ENCODE measurements around the gene TLCD3B. TPM values are rescaled to one million over a fixed set of nuclear protein-coding genes. Genes with fewer than 3 reads are reported as not detected.
A peak's percentile ranks its signal among the peaks of the same experiment; 100 is the strongest.

The TLCD3B gene
- total and polyA plus RNA-seq, 2 of the 4 experiments (the other 2 are of a cell fraction): 0.19 TPM; not detected in 1

- CTCF ChIA-PET: interaction anchor here (0.7 to 1.4 kb wide), 3 partner anchors 9 to 17 kb away, joined by 3 to 6 read pairs (median 4); no protein-coding TSS in a partner anchor
These were observed 1.2 kb upstream of the TLCD3B start for GRCh38 chr16:30032083-30032819.

More at GRCh38 chr16:30032083-30032819, 1.2 kb upstream of the TLCD3B start:
- Histone ChIP-seq H3K27ac (ENCODE audit: insufficient read depth, low read length) (no peak overlapping the region), H4K20me1 (ENCODE audit: insufficient read depth, low read length) (peaks cover 9% of the 10 kb centered on the region; the same call in 1 of the 2 replicates), H3K9me3 (ENCODE audit: control insufficient read depth, insufficient read depth, low read length) (no peaks in the 10 kb centered on the region), H3K4me3 (ENCODE audit: insufficient read depth, low read depth, low read length) (no peak overlapping the region), H2BK20ac (ENCODE audit: low read depth, low read length) (no peak overlapping the region), H2BK15ac (ENCODE audit: low read depth, low read length) (no peak overlapping the region), H2BK5ac (ENCODE audit: low read depth, low read length, poor library complexity, severe bottlenecking) (no peak overlapping the region), H4K91ac (ENCODE audit: insufficient read depth, low read depth, low read length) (no peak overlapping the region), H4K8ac (ENCODE audit: low read depth in 2 of 2, low read length in 2 of 2) (no peak overlapping the region), H3K79me1 (ENCODE audit: low read depth in 1 of 2, low read length in 2 of 2) (no peaks in the 10 kb centered on the region), H3K56ac (ENCODE audit: extremely low read depth, insufficient read depth, low read length) (no peak overlapping the region), H3K23ac (ENCODE audit: low read depth, low read length) (no peak overlapping the region), H3K9ac (ENCODE audit: low read depth, low read length) (no peak overlapping the region), H3K36me3 (ENCODE audit: control insufficient read depth, insufficient read depth, low read length) (no peaks in the 10 kb centered on the region), H3K4me2 (ENCODE audit: low read depth, low read length) (no peak overlapping the region), H3K14ac (replicated peaks; ENCODE audit: low read depth, low read length) (no peak overlapping the region), H2AFZ (replicated peaks; ENCODE audit: low read length, poor library complexity) (no peak overlapping the region), H3K4ac (ENCODE audit: low read depth, low read length) (no peak overlapping the region), H3K18ac (ENCODE audit: low read depth, low read length) (no peak overlapping the region), H4K5ac (ENCODE audit: low read depth, low read length) (no peak overlapping the region), H3K4me1 (ENCODE audit: control insufficient read depth, insufficient read depth, low read length) (no peaks in the 10 kb centered on the region), H3K27me3 (ENCODE audit: control insufficient read depth, insufficient read depth, low read length) (peaks cover 55% of the 10 kb centered on the region), H2AK5ac (ENCODE audit: low read depth, low read length) (no peak overlapping the region), H3K9me1 (ENCODE audit: insufficient read depth, low read length) (no peaks in the 10 kb centered on the region), H2BK120ac (ENCODE audit: low read depth, low read length) (no peak overlapping the region), H2AK9ac (replicated peaks; ENCODE audit: low read depth, low read length, poor library complexity) (no peak overlapping the region)
- dilution Hi-C loops (cut with HindIII; ENCODE audit: low sequenced_read_pairs, unreplicated experiment) (no loop called here), in situ Hi-C loops (cut with MboI; ENCODE audit: low sequenced_read_pairs) (no loop called here), intact Hi-C loops (cut with micrococcal nuclease) (no loop called here)
- TF ChIP-seq SMC3 (IDR thresholded peaks at IDR 0.05; ENCODE audit: low read depth, low read length) (peak; percentile 57), RAD21 (IDR thresholded peaks at IDR 0.05; ENCODE audit: low read length) (peak; percentile 84), FOS (IDR thresholded peaks at IDR 0.05; ENCODE audit: low read depth, low read length) (no peak)
- TF ChIP-seq, protein P1, sequence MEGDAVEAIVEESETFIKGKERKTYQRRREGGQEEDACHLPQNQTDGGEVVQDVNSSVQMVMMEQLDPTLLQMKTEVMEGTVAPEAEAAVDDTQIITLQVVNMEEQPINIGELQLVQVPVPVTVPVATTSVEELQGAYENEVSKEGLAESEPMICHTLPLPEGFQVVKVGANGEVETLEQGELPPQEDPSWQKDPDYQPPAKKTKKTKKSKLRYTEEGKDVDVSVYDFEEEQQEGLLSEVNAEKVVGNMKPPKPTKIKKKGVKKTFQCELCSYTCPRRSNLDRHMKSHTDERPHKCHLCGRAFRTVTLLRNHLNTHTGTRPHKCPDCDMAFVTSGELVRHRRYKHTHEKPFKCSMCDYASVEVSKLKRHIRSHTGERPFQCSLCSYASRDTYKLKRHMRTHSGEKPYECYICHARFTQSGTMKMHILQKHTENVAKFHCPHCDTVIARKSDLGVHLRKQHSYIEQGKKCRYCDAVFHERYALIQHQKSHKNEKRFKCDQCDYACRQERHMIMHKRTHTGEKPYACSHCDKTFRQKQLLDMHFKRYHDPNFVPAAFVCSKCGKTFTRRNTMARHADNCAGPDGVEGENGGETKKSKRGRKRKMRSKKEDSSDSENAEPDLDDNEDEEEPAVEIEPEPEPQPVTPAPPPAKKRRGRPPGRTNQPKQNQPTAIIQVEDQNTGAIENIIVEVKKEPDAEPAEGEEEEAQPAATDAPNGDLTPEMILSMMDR (conservative IDR thresholded peaks at IDR 0.05; ENCODE audit: low read depth, low read length): peak; percentile 78
- peak; percentile 67 for DNase-seq
- peak; percentile 76 for ATAC-seq (ENCODE audit: low read depth)
- no TSS peak for BruUV-seq (replicated peaks)
- WGBS, 2 experiments (ENCODE audit: extremely low coverage in 2 of 2, insufficient read length in 1 of 2): no CpG with 5 or more reads among the region's 12 CpGs
- POLR2A ChIA-PET (ENCODE audit: unreplicated experiment): no interaction called here
